GM12878 (cell line): ENCODE results near the gene CLPTM1. TPM values are rescaled to one million over a fixed set of nuclear protein-coding genes. Genes with fewer than 3 reads are reported as not detected.
A peak's percentile ranks its signal among the peaks of the same experiment; 100 is the strongest.

Experiments used
- ATF3 ChIP-seq: IDR thresholded peaks from 2 replicates; pipeline ENCODE4 v1.6.1; 2011; ENCODE audit warnings: low read depth, mild to moderate bottlenecking, low read length, moderate library complexity, borderline replicate concordance; ENCODE audit errors: extremely low read depth
- CBX5 ChIP-seq: sonication (generic); IDR thresholded peaks from 2 replicates; pipeline ENCODE4 v1.6.1; 2016; ENCODE audit warnings: low read depth, moderate library complexity, mild to moderate bottlenecking, inconsistent platforms
- CEBPZ ChIP-seq: fragments of 150-350 bp; IDR thresholded peaks from 2 replicates; pipeline ENCODE4 v1.6.1; 2016; ENCODE audit warnings: low read depth, low read length
- CHD1 ChIP-seq: IDR thresholded peaks from 2 replicates; pipeline ENCODE4 v1.6.1; 2012; ENCODE audit warnings: low read depth, low read length, improper control_type of control experiment
- HDAC6 ChIP-seq: fragments of 200-600 bp; sonication (generic); IDR thresholded peaks from one replicate; pipeline ENCODE4 v1.8.0; 2017; ENCODE audit warnings: antibody characterized with exemption; ENCODE audit not compliant: unreplicated experiment
- IKZF1 ChIP-seq: fragments of 450-650 bp; conservative IDR thresholded peaks from 2 replicates; pipeline ENCODE4 v1.6.1; 2017; ENCODE audit warnings: antibody characterized with exemption, mild to moderate bottlenecking
- IRF3 ChIP-seq: fragments of 450-650 bp; IDR thresholded peaks from 2 replicates; pipeline ENCODE4 v1.6.1; 2014; ENCODE audit warnings: mild to moderate bottlenecking
- LARP7 ChIP-seq: fragments of 450-650 bp; IDR thresholded peaks from 2 replicates; pipeline ENCODE4 v1.6.1; 2017; ENCODE audit warnings: mild to moderate bottlenecking
- NFXL1 ChIP-seq: fragments of 450-650 bp; IDR thresholded peaks from 2 replicates; pipeline ENCODE4 v1.6.1; 2017; ENCODE audit warnings: antibody characterized with exemption, mild to moderate bottlenecking, borderline replicate concordance
- PKNOX1 ChIP-seq: fragments of 450-650 bp; IDR thresholded peaks from 2 replicates; pipeline ENCODE4 v1.6.1; 2016; ENCODE audit warnings: mild to moderate bottlenecking
- RBBP5 ChIP-seq: fragments of 200-600 bp; sonication (generic); conservative IDR thresholded peaks from 2 replicates; pipeline ENCODE4 v1.6.1; 2016
- SIX5 ChIP-seq: IDR thresholded peaks from 2 replicates; pipeline ENCODE4 v1.6.1; 2011; ENCODE audit warnings: mild to moderate bottlenecking, low read depth, low read length, moderate library complexity; ENCODE audit not compliant: severe bottlenecking
- SPI1 ChIP-seq: IDR thresholded peaks from 2 replicates; pipeline ENCODE4 v1.6.1; 2011; ENCODE audit warnings: low read depth, mild to moderate bottlenecking, low read length, moderate library complexity, borderline replicate concordance; ENCODE audit not compliant: insufficient read depth
- STAT1 ChIP-seq: fragments of 450-650 bp; conservative IDR thresholded peaks from 2 replicates; pipeline ENCODE4 v1.6.1; 2014; ENCODE audit warnings: antibody characterized with exemption, mild to moderate bottlenecking
- TCF3 ChIP-seq: IDR thresholded peaks from 2 replicates; pipeline ENCODE4 v1.6.1; 2012; ENCODE audit warnings: low read depth, mild to moderate bottlenecking, low read length, borderline replicate concordance; ENCODE audit not compliant: insufficient read depth
- ZNF687 ChIP-seq: fragments of 450-650 bp; IDR thresholded peaks from 2 replicates; pipeline ENCODE4 v1.6.1; 2017; ENCODE audit warnings: mild to moderate bottlenecking, moderate library complexity
- polyA plus RNA-seq, 11 experiments: library from polyadenylated mRNA; depleted of rRNA in 4 of 11; unstranded in 6 of 11; stranded (reverse) in 5 of 11; fragments of >200 nt; fragmentation: Nextera tagmentation in 4 of 11; fragmentation: Illumina TruSeq in 1 of 11; extraction: Ambion mirVana in 4 of 11; extraction: Trizol in 1 of 11; gene quantifications; 1 replicate in 1 of 11; 2 replicates in 10 of 11; pipeline versions ENCODE4 v1.2.1 to v1.2.3, GENCODE V29; 2011 to 2016; ENCODE audit warnings: inconsistent platforms in 2 of 11, missing spikeins in 2 of 11, low read depth in 1 of 11
- total RNA-seq, 4 experiments: library from RNA; depleted of rRNA in 3 of 4; stranded (reverse); fragments of >200 nt in 3 of 4; fragmentation: Illumina TruSeq in 1 of 4; extraction: Trizol in 1 of 4; gene quantifications; 2 replicates each; pipeline versions ENCODE4 v1.2.1 to v1.2.3, GENCODE V29; 2013 to 2021
- TF ChIP-seq, protein P1 (sequence below): IDR thresholded peaks from 2 replicates; pipeline ENCODE4 v1.6.1; 2011; ENCODE audit warnings: low read depth, low read length, improper control_type of control experiment, borderline replicate concordance

The CLPTM1 gene
- total and polyA plus RNA-seq, 10 of the 15 experiments (the other 5 are each of a cell fraction or from before 2014, with no cell fraction given): 0.42 to 72.6 (median 35.2) TPM

- TF ChIP-seq, protein P1, sequence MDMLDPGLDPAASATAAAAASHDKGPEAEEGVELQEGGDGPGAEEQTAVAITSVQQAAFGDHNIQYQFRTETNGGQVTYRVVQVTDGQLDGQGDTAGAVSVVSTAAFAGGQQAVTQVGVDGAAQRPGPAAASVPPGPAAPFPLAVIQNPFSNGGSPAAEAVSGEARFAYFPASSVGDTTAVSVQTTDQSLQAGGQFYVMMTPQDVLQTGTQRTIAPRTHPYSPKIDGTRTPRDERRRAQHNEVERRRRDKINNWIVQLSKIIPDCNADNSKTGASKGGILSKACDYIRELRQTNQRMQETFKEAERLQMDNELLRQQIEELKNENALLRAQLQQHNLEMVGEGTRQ: peak; percentile 40; the same call in 1 of the 2 replicates
- no peak for TF ChIP-seq CHD1
- no peak for TF ChIP-seq CBX5
- TF ChIP-seq STAT1: no peak
- TF ChIP-seq SPI1: no peak
- no peak for TF ChIP-seq HDAC6
- TF ChIP-seq IKZF1: peak; percentile 93
- TF ChIP-seq CEBPZ: no peak
- 0 out of 2 replicates have a peak, but pooled peaks have one; percentile 52 for TF ChIP-seq LARP7
- no peak for TF ChIP-seq ZNF687
- no peak for TF ChIP-seq IRF3
- no peak for TF ChIP-seq RBBP5
- no peak for TF ChIP-seq NFXL1
- no peak for TF ChIP-seq SIX5
- TF ChIP-seq PKNOX1: peak; percentile 19; the same call in 1 of the 2 replicates
- TF ChIP-seq TCF3: peak; percentile 92
- no peak for TF ChIP-seq ATF3
Observed at GRCh38 chr19:45016388-45017314, 61.5 kb downstream of the CLPTM1 start (continued).
